Measurements from ENCODE around the gene PPP1R10.
A peak's percentile ranks its signal among the peaks of the same experiment; 100 is the strongest.
"Not testable (repeated sequence)": the region's sequence is repeated elsewhere in the genome, so short reads cannot be mapped to it uniquely, and the experiment has no call there.

The PPP1R10 gene

DNA sequence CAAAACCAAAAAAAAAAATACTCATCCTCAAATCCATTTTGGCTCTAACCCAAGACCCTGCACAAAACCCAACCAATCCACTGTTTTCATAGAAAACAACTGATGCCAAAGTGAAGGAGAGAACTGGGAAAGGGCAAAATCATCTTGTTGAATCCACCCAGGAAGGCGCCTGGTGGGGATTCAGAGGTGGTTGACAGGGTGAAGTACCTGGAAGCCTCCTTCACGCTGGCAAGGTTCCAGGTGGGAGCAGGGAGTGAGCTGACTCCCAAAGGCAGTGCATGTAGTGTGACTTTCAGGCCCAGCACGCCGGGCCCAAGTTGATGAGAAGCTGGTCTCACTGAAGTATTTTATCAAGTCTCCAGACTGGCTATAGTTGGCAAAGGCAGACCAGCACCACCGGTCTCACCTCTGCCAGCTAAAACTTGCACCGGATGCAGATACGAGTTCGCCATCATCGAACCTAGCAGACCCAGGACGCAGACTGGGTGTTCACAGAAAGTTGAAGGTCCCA lies 16.5 kb downstream of the PPP1R10 start:
- Histone ChIP-seq H3K27me3 (ENCODE audit: insufficient read depth, poor library complexity, severe bottlenecking) (no peaks in the 10 kb centered on the region), H3K4me3 (ENCODE audit: severe bottlenecking) (no peak overlapping the region), H3K9me3 (ENCODE audit: severe bottlenecking) (no peaks in the 10 kb centered on the region), H3K36me3 (ENCODE audit: low read depth) (peaks cover 60% of the 10 kb centered on the region), H3K4me1 (ENCODE audit: insufficient read depth, poor library complexity, severe bottlenecking) (peaks cover 3% of the 10 kb centered on the region), H3K27ac (ENCODE audit: poor library complexity, severe bottlenecking) (no peak overlapping the region)
- TF ChIP-seq, protein P1, sequence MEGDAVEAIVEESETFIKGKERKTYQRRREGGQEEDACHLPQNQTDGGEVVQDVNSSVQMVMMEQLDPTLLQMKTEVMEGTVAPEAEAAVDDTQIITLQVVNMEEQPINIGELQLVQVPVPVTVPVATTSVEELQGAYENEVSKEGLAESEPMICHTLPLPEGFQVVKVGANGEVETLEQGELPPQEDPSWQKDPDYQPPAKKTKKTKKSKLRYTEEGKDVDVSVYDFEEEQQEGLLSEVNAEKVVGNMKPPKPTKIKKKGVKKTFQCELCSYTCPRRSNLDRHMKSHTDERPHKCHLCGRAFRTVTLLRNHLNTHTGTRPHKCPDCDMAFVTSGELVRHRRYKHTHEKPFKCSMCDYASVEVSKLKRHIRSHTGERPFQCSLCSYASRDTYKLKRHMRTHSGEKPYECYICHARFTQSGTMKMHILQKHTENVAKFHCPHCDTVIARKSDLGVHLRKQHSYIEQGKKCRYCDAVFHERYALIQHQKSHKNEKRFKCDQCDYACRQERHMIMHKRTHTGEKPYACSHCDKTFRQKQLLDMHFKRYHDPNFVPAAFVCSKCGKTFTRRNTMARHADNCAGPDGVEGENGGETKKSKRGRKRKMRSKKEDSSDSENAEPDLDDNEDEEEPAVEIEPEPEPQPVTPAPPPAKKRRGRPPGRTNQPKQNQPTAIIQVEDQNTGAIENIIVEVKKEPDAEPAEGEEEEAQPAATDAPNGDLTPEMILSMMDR (IDR thresholded peaks at IDR 0.05; ENCODE audit: poor library complexity, severe bottlenecking), result no peak
- DNase-seq (ENCODE audit: low spot score), result no peak
- ATAC-seq (ENCODE audit: low read depth), result no peak

DNA sequence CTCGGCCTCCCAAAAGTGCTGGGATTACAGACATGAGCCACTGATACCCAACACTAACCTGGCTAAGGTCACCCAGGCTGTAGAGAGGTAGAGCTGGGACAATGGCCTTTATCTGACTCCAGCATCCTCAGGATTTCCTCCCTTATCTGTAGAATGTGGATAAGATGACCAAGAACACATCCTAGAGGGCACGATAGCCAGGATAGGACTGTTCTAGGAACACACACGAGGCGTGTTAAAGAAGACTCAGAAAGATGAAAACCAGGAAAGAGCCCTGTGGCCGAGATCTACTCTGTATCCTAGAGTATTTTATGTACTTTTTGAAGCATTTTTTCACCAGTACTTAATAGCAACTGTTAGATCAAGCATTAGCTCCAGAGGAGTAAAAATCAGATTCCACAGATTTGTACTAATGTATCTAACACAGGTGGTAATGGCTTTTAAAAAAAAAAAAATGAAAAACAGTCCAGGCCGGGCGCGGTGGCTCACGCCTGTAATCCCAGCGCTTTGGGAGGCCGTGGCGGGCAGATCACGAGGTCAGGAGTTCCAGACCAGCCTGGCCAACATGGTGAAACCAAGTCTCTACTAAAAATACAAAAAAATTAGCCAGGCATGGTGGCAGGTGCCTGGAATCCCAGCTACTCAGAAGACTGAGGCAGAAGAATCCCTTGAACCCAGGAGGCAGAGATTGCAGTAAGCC lies 17.3 kb downstream of the PPP1R10 start:
- H3K36me3 ChIP-seq (ENCODE audit: low read depth), result peaks cover 53% of the 10 kb centered on the region
- TF ChIP-seq, protein P1 (IDR thresholded peaks at IDR 0.05; ENCODE audit: poor library complexity, severe bottlenecking), result no peak
- H3K27me3 ChIP-seq (ENCODE audit: insufficient read depth, poor library complexity, severe bottlenecking), result no peaks in the 10 kb centered on the region
- H3K9me3 ChIP-seq (ENCODE audit: severe bottlenecking), result no peaks in the 10 kb centered on the region
- ATAC-seq (ENCODE audit: low read depth) (no peak), DNase-seq (ENCODE audit: low spot score) (no peak)
- H3K27ac ChIP-seq (ENCODE audit: poor library complexity, severe bottlenecking), result no peak overlapping the region
- H3K4me3 ChIP-seq (ENCODE audit: severe bottlenecking), result no peak overlapping the region
- H3K4me1 ChIP-seq (ENCODE audit: insufficient read depth, poor library complexity, severe bottlenecking), result peaks cover 3% of the 10 kb centered on the region

DNA sequence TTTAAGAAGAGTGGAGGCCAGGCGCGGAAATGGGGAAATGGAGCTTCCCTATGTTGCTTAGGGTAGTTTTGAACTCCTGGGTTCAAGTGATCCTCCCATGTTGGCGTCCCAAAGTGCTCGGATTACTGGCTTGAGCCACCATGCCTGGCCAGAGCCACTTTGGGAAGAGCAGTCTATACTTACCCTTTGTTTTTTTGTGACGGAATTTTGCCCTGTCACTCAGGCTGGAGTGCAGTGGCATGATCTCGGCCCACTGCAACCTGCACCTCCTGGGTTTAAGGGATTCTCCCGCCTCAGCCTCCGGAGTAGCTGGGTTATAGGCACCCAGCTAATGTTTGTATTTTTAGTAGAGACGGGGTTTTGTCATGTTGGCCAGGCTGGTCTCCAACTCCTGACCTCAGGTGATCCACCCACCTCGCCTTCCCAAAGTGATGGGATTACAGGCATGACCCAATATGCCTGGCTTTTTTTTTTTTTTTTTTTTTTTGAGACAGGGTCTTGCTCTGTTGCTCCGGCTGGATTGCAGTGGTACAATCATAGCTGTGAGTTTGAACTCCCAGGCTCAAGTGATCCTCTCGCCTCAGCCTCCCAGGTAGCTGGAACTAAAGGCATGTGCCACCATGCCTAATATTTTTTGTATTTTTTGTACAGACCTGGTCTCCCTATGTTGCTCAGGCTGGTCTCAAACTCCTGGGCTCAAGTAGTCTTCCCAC lies 18.0 kb downstream of the PPP1R10 start:
- DNase-seq (ENCODE audit: low spot score), result no peak
- Histone ChIP-seq H3K27me3 (ENCODE audit: insufficient read depth, poor library complexity, severe bottlenecking) (no peaks in the 10 kb centered on the region), H3K4me3 (ENCODE audit: severe bottlenecking) (no peak overlapping the region), H3K27ac (ENCODE audit: poor library complexity, severe bottlenecking) (no peak overlapping the region), H3K9me3 (ENCODE audit: severe bottlenecking) (no peaks in the 10 kb centered on the region), H3K36me3 (ENCODE audit: low read depth) (peaks cover 51% of the 10 kb centered on the region), H3K4me1 (ENCODE audit: insufficient read depth, poor library complexity, severe bottlenecking) (peaks cover 3% of the 10 kb centered on the region)
- TF ChIP-seq, protein P1 (IDR thresholded peaks at IDR 0.05; ENCODE audit: poor library complexity, severe bottlenecking), result no peak
- no peak for ATAC-seq (ENCODE audit: low read depth)

DNA sequence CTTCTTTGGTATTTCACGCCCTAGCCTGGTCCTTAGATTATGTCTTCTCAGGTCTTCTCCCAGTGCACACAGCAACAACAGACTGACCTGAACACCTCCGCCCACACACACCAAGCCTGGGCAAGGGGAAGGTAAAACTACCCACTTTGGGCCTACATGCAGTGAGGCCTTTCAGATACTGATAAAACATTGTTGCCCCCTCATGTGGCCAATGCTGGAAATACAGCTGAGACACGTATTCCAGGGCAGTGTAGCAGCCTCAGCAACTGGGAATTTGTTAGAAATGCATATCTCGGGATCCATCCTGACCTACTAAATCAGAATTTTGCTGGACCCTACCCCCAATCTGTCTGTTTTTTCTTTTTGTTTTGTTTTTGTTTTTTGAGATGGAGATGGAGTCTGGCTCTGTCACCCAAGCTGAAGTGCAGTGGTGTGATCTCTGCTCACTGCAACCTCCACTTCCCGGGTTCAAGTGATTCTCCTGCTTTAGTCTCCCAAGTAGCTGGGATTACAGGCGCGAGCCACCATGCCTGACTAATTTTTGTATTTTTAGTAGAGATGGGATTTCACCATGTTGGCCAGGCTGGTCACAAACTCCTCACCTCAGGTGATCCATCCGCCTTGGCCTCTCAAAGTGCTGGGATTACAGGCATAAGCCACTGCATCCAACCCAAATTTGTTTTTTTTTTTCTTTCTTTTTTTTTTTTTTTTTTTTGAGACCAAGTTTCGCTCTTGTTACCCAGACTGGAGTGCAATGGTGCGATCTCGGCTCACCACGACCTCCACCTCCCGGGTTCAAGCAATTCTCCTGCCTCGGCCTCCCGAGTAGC lies 19.5 kb downstream of the PPP1R10 start:
- peak; percentile 76 for ATAC-seq (ENCODE audit: low read depth)
- H3K27me3 ChIP-seq (ENCODE audit: insufficient read depth, poor library complexity, severe bottlenecking); H3K4me3 ChIP-seq (ENCODE audit: severe bottlenecking); DNase-seq (ENCODE audit: low spot score); H3K4me1 ChIP-seq (ENCODE audit: insufficient read depth, poor library complexity, severe bottlenecking); H3K27ac ChIP-seq (ENCODE audit: poor library complexity, severe bottlenecking); H3K9me3 ChIP-seq (ENCODE audit: severe bottlenecking): not testable (repeated sequence)
- H3K36me3 ChIP-seq (ENCODE audit: low read depth), result peaks cover 42% of the 10 kb centered on the region
- TF ChIP-seq, protein P1 (IDR thresholded peaks at IDR 0.05; ENCODE audit: poor library complexity, severe bottlenecking), result peak; percentile 81
